ENCODE results near the gene ARRB1.

Gene ARRB1

GRCh38 chr11:75303544-75304224 is 47.8 kb downstream of the ARRB1 start:
- Histone ChIP-seq H3K9me3 (ENCODE audit: insufficient read depth, low read length) (no peaks in the 10 kb centered on the region), H4K20me1 (ENCODE audit: insufficient read depth, low read length) (no peaks in the 10 kb centered on the region), H3K4me2 (ENCODE audit: low read length) (no peak overlapping the region), H2AFZ (ENCODE audit: low read depth, low read length) (no peak overlapping the region), H3K4me1 (ENCODE audit: low read length) (no peaks in the 10 kb centered on the region), H3K36me3 (replicated peaks; ENCODE audit: low read depth, low read length) (no peaks in the 10 kb centered on the region), H3K27me3 (ENCODE audit: low read depth, low read length) (0 out of 2 replicates have a peak, but pooled peaks cover 4% of the 10 kb centered on the region), H3K4me3 (ENCODE audit: low read length) (no peak overlapping the region), H3K27ac (ENCODE audit: low read length) (no peak overlapping the region), H3K9ac (ENCODE audit: low read length) (no peak overlapping the region), H3K79me2 (ENCODE audit: low read length) (no peaks in the 10 kb centered on the region)
- no peak for TF ChIP-seq EZH2phosphoT487 (IDR thresholded peaks at IDR 0.05; ENCODE audit: low read depth)
- TF ChIP-seq CTCF (IDR thresholded peaks at IDR 0.05; ENCODE audit: low read depth, low read length): no peak

GRCh38 chr11:75302371-75302770 is 49.1 kb downstream of the ARRB1 start:
- H3K4me3 ChIP-seq (ENCODE audit: low read length): no peak overlapping the region
- no peak overlapping the region for H3K9ac ChIP-seq (ENCODE audit: low read length)
- 0 out of 2 replicates have a peak, but pooled peaks cover 4% of the 10 kb centered on the region for H3K27me3 ChIP-seq (ENCODE audit: low read depth, low read length)
- H3K36me3 ChIP-seq (replicated peaks; ENCODE audit: low read depth, low read length): no peaks in the 10 kb centered on the region
- no peaks in the 10 kb centered on the region for H3K9me3 ChIP-seq (ENCODE audit: insufficient read depth, low read length)
- no peaks in the 10 kb centered on the region for H4K20me1 ChIP-seq (ENCODE audit: insufficient read depth, low read length)
- no peaks in the 10 kb centered on the region for H3K4me1 ChIP-seq (ENCODE audit: low read length)
- TF ChIP-seq EZH2phosphoT487 (IDR thresholded peaks at IDR 0.05; ENCODE audit: low read depth): no peak
- no peak overlapping the region for H3K27ac ChIP-seq (ENCODE audit: low read length)
- H3K4me2 ChIP-seq (ENCODE audit: low read length): no peak overlapping the region
- H2AFZ ChIP-seq (ENCODE audit: low read depth, low read length): no peak overlapping the region
- H3K79me2 ChIP-seq (ENCODE audit: low read length): no peaks in the 10 kb centered on the region

GRCh38 chr11:75301601-75302345 is 49.7 kb downstream of the ARRB1 start:
- H3K36me3 ChIP-seq (replicated peaks; ENCODE audit: low read depth, low read length): no peaks in the 10 kb centered on the region
- no peak overlapping the region for H3K27ac ChIP-seq (ENCODE audit: low read length)
- no peaks in the 10 kb centered on the region for H3K9me3 ChIP-seq (ENCODE audit: insufficient read depth, low read length)
- TF ChIP-seq CTCF (IDR thresholded peaks at IDR 0.05; ENCODE audit: low read depth, low read length) (no peak), EZH2phosphoT487 (IDR thresholded peaks at IDR 0.05; ENCODE audit: low read depth) (no peak)
- H3K4me2 ChIP-seq (ENCODE audit: low read length): no peak overlapping the region
- no peaks in the 10 kb centered on the region for H3K4me1 ChIP-seq (ENCODE audit: low read length)
- H2AFZ ChIP-seq (ENCODE audit: low read depth, low read length): no peak overlapping the region
- no peak overlapping the region for H3K9ac ChIP-seq (ENCODE audit: low read length)
- H3K4me3 ChIP-seq (ENCODE audit: low read length): no peak overlapping the region
- H4K20me1 ChIP-seq (ENCODE audit: insufficient read depth, low read length): no peaks in the 10 kb centered on the region
- no peaks in the 10 kb centered on the region for H3K79me2 ChIP-seq (ENCODE audit: low read length)
- H3K27me3 ChIP-seq (ENCODE audit: low read depth, low read length): 0 out of 2 replicates have a peak, but pooled peaks cover 4% of the 10 kb centered on the region

GRCh38 chr11:75301131-75301530 is 50.3 kb downstream of the ARRB1 start:
- Histone ChIP-seq H3K36me3 (replicated peaks; ENCODE audit: low read depth, low read length) (no peaks in the 10 kb centered on the region), H3K9me3 (ENCODE audit: insufficient read depth, low read length) (no peaks in the 10 kb centered on the region), H3K4me2 (ENCODE audit: low read length) (no peak overlapping the region), H3K27me3 (ENCODE audit: low read depth, low read length) (0 out of 2 replicates have a peak, but pooled peaks cover 4% of the 10 kb centered on the region), H2AFZ (ENCODE audit: low read depth, low read length) (no peak overlapping the region), H3K4me3 (ENCODE audit: low read length) (no peak overlapping the region), H3K4me1 (ENCODE audit: low read length) (no peaks in the 10 kb centered on the region), H3K9ac (ENCODE audit: low read length) (no peak overlapping the region), H3K79me2 (ENCODE audit: low read length) (no peaks in the 10 kb centered on the region), H4K20me1 (ENCODE audit: insufficient read depth, low read length) (no peaks in the 10 kb centered on the region), H3K27ac (ENCODE audit: low read length) (no peak overlapping the region)
- TF ChIP-seq CTCF (IDR thresholded peaks at IDR 0.05; ENCODE audit: low read depth, low read length): no peak
- TF ChIP-seq EZH2phosphoT487 (IDR thresholded peaks at IDR 0.05; ENCODE audit: low read depth): no peak

All from OCI-LY3 (cell line).